Measurements from ENCODE around the gene LMTK2.

Gene LMTK2

GRCh38 chr7:98240961-98241673, 134.5 kb downstream of the LMTK2 start:
- no peak for DNase-seq

GRCh38 chr7:98241674-98242241, 135.1 kb downstream of the LMTK2 start:
- no peak for DNase-seq

DNA sequence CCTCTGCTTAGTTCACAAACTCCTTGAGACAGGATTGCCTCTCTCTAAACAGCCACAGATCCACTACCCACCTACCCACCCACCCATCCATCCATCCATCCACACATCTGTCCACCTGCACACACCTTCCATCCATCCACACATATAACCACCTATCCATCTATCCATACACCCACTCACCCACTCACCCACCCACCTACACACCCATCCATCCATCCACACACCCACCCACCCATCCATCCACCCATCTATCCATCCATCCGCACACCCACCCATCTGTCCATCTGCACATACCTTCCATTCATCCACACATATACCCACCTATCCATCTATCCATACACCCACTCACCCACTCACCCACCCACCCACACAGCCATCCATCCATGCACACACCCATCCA, 135.7 kb downstream of the LMTK2 start:
- DNase-seq = no peak

DNA sequence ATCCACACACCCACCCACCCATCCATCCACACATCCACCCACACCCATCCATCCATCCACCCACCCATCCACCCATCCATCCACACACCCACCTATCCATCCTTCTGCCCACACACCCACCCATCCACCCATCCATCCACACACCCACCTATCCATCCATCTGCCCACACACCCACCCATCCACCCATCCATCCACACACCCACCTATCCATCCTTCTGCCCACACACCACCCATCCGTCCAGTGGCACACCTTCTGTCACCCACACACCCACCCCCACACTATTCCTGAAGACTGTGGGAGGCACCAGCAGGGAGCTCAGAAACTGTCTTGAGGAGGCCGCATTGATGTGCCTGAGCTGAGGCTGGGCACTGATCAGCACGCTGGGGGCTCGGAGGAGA, 136.3 kb downstream of the LMTK2 start:
- DNase-seq = no peak

- no peak for DNase-seq
Measured at GRCh38 chr7:98244871-98245270, 138.2 kb downstream of the LMTK2 start.

DNA sequence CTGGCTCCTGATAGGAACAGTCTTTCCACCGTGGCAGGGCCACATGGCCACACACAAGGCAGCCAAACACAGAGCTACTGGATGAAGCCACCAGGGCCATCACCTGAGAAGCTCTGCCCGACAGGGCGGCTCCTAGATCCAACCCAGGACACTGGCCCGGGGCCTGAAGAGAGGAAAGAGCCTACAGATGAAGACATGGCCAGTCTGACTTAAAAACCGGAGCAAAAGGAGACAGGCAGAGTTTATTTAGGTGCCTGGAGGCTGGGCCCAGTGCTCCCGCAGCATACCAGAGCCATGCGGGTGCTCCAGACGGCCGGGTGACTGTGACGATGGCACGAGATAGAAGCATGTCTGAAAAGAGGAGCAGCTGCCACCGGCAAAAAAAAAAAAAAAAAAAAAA, 141.5 kb downstream of the LMTK2 start:
- no peak for DNase-seq

- DNase-seq = no peak
Measured at GRCh38 chr7:98249106-98249505, 142.4 kb downstream of the LMTK2 start.

DNA sequence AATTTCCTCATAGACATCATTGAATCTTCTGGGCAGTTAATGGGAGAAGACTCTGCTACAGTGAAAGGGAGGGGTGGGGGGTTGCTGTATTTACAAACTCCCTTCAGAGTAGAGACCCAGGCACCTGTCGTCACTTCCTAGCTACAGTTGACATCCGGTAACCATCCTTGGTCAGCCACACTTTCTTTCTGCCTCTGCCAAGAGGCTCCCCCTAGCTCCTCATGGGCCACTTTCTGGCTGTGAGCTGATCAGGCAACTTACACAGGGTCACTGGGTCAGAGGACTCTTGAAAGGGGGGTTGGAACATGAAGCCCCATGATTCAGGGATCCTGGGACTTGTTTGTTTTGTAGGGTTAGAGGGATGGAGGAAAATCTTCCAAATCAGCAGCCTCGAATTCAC, 144.1 kb downstream of the LMTK2 start:
- DNase-seq = peak; percentile 10

DNA sequence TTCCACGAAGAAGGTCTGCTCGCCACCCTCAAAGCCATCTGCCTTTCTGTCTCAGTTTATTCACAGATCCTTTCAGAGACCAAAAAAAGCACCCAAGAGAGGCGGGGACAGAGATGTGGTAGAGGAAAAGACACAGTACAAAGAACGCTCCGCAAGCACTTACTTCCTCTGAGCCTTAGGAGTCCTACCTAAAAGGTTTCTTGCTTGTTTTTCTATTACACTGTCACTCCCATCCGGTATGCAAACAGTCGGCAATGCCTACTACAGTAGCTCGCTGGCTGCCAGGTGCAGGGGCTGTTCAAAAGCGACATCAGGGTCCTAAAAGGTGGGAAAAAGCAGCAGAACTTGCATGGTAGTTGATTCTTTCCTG, 144.6 kb downstream of the LMTK2 start:
- DNase-seq = no peak

- peak; percentile 87 for DNase-seq
Measured at GRCh38 chr7:98251601-98252424, 145.2 kb downstream of the LMTK2 start, which contains the start of gene TECPR1. Gene TECPR1 (minus strand): TSS chr7:98252232. CDS start chr7:98246146, 6,086 bp downstream.

GRCh38 chr7:98252425-98253054, 145.9 kb downstream of the LMTK2 start:
- DNase-seq = no peak

- DNase-seq = no peak
Measured at GRCh38 chr7:98254516-98254915, 147.9 kb downstream of the LMTK2 start.

- DNase-seq = no peak
Measured at GRCh38 chr7:98254951-98255610, 148.4 kb downstream of the LMTK2 start.

- DNase-seq = no peak
Measured at GRCh38 chr7:98256431-98256830, 149.8 kb downstream of the LMTK2 start.

- no peak for DNase-seq
Measured at GRCh38 chr7:98257701-98258100, 151.0 kb downstream of the LMTK2 start.

Data from stimulated activated naive CD4-positive, alpha-beta T cell treated with Interleukin-2 at 50 U/mL for 16 hours (primary cell).